GM21381 (cell line): ENCODE results near the gene HSPB3.
"Not testable (repeated sequence)": the region's sequence is repeated elsewhere in the genome, so short reads cannot be mapped to it uniquely, and the experiment has no call there.

Experiments
- ATAC-seq: cut with Tn5 transposase; IDR thresholded peaks from one replicate; pipeline ENCODE4 v1.9.1; 2021; ENCODE audit warnings: mild to moderate bottlenecking, moderate library complexity; ENCODE audit not compliant: unreplicated experiment

Gene HSPB3, protein sequence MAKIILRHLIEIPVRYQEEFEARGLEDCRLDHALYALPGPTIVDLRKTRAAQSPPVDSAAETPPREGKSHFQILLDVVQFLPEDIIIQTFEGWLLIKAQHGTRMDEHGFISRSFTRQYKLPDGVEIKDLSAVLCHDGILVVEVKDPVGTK

DNA sequence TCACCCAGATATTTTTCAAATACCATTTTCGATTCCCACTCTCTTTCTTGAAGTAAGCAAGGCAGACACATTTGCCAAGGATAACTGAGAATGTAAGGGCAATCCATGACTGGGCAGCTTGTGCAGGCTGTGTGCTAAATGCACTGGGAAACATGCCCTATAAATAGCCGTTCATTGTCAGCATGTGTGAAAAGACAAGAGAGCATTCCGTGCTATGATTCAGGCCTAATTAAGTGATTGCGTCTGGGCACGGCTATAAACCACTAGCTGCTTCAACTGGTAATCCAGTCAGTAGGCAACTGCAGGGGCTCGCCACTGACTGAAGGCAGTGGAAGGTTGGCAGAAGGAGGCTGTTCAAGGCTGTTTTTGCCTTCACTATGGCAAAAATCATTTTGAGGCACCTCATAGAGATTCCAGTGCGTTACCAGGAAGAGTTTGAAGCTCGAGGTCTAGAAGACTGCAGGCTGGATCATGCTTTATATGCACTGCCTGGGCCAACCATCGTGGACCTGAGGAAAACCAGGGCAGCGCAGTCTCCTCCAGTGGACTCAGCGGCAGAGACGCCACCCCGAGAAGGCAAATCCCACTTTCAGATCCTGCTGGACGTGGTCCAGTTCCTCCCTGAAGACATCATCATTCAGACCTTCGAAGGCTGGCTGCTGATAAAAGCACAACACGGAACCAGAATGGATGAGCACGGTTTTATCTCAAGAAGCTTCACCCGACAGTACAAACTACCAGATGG is at the start of gene HSPB3:
Gene HSPB3 (plus strand): TSS at position 287 of the 745 bp plus-strand sequence. CDS start 91 bp downstream, at position 378.
- no peak for ATAC-seq

DNA sequence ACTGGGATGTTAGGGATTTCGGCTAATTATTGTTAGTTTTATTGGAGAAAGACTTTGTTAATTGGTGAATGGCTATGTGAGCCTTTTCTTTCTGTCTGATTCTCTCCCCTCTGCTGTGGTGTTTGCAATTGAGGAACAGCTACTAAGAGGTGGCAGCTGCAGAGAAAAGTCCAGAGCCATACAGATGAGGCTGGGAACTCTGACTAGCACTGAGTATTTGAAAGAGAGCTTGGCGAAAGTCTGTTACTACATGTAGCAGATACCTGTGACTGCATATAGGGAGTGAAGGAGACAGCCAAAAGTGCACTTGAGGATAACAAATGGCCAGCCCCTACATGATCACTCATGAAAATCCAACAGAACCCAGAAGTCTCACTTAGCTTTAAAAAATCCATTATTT is 44.3 kb upstream of the HSPB3 start:
- ATAC-seq, result no peak

DNA sequence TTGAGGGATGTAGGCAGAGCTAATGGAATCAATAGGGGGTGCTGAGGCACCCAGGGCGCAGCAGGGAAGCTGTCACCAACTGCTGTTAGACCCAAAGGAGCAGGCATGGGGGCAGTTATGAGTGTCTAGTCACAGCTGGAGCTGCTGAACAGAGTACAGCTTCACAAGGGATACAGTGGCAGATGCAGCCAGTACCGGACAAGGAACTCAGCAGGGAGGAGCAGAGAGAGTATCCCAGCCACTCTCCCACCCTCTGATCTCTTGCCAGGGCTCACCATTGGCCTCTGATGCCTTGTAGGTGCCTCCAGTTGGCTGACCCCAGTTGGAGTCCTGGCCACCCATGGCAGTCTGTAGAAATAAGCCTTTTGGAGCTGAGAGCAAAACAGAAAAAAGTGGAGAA is 42.6 kb upstream of the HSPB3 start:
- ATAC-seq, result no peak

DNA sequence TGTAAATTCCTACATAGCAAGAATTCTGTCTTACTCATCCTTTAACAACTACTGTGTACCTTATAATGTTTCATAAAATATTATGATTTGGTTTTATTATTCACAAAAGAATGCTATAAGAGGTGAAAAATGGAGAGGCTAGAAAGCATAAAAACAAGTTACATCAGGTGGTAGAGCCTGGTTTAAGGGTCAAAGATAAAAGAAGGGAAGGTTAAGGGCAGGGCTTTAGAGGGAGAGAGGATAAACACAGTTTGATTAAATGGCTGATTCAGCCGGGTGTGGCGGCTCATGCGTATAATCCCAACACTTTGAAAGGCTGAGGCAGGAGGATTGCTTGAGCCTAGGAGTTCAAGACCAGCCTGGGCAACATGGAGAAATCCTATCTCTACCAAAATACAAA is 40.4 kb upstream of the HSPB3 start:
- ATAC-seq, result no peak

DNA sequence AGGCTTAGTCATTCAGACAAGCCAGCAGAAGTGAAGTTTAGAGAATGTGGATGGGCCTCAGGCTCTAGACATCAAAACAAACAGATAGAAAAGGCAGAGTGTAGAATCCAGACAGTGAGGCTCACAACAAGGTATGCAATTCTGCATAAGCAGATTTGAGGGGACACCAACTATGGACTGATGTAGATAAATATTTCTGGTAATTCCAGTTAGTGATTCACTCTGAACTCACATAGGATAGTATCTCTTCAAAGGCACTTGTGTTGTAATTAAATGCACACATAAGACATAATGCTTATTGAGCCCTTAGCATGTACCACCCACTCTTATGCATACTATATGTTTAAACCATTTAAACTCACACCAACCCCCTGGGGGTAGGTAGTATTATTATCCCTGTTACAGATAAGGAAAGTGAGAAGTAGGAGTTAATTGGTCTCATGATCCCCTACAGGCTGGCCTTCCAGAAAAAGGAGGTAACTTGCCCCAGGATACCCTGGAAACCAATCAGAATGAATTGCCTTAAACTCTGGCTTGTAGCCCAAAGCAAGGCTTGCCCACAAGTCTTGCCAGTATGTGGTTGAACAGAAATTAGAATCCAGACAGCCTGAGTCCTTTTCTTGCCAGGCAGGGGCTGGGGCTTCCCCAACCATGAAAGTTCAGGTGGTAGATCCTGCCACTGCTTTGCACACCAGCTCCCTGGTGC is 39.5 kb upstream of the HSPB3 start:
- no peak for ATAC-seq

DNA sequence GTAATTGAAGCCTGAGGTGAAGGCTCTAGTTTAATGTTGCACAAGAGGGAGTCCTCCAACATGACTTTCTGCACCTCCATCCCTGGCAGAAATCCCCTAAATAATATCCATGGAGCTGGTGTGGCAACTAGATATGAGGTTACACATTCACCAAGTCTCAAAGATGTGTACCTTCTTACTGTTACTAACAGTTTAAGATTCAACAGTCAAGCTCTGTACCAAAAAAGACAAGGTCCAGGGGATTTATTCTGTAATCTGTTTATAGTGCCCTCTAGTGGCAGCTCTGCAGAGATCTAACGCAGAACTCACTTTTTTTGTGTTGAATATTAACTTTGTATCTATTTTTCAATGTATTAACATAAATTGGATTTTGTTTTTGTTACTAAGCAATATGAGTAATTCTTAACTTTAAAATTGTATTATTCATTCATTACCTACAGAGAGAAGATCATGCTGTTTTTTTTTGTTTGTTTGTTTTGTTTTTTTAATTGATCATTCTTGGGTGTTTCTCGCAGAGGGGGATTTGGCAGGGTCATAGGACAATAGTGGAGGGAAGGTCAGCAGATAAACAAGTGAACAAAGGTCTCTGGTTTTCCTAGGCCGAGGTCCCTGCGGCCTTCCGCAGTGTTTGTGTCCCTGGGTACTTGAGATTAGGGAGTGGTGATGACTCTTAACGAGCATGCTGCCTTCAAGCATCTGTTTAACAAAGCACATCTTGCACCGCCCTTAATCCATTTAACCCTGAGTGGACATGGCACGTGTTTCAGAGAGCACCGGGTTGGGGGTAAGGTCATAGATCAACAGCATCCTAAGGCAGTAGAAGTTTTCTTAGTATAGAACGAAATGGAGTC is 35.7 kb upstream of the HSPB3 start:
- not testable (repeated sequence) for ATAC-seq

DNA sequence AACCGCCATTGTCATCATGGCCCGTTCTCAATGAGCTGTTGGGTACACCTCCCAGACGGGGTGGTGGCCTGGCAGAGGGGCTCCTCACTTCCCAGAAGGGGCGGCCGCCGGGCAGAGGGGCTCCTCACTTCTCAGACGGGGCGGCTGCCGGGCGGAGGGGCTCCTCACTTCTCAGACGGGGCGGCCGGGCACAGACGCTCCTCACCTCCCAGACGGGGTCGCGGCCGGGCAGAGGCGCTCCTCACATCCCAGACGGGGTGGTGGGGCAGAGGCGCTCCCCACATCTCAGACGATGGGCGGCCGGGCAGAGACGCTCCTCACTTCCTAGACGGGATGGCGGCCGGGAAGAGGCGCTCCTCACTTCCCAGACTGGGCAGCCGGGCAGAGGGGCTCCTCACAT is 35.0 kb upstream of the HSPB3 start:
- not testable (repeated sequence) for ATAC-seq

DNA sequence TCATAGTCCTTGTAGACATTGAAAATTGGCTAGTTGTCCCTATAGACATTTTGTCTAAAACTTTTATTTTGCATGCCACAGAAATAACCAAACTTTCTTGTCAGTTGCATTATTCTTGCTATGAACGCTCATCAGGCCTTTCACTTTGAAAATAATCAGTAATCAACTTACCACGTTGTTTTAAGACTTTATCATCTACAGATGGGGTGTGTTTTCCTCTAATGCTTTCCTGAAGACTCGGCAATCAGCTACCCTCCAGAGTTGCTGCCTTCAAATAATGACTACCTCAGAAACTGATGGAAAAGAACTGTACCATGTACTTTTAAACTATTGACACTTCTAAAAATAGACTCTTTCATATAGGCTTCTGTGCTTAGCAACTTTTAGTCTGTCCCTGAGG is 33.5 kb upstream of the HSPB3 start:
- ATAC-seq, result no peak

DNA sequence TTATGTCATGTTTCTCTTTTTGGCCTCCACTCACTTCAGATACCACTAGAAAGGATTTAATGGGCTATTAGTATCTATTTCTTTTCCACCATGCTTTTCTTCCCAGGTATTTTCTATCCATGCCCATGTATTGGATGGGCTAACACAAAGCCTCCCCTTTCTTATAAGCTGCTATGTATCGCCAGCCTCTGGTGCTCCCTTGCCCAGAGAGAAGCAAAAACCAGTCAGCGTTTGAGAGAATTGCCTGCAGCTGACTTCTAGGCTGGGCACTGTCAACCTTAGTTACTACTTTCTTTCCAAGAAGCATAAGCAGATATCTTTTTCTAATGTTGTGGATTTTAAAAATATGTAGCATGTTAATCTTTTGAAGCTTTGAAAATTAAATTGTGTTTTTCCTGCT is 30.2 kb upstream of the HSPB3 start:
- ATAC-seq, result no peak

DNA sequence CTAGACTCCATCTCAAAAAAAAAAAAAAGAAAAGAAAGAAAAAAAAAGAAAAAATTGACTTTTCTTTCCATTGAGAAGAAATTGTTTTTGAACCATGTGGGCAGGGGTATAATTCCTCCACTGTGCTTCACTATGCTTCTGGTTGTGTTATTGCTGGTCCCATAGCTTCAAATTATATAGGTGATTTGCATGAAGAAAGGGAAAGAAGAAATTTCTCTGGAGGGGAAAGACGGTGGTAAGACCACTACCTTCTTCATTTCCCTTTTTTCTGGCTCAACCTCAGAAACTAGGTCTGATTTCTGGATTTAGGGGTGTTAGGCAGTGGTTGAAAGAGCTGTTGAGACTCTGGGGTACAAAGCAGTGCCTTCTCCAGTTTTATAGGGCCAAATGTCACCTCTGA is 29.3 kb upstream of the HSPB3 start:
- ATAC-seq, result no peak

DNA sequence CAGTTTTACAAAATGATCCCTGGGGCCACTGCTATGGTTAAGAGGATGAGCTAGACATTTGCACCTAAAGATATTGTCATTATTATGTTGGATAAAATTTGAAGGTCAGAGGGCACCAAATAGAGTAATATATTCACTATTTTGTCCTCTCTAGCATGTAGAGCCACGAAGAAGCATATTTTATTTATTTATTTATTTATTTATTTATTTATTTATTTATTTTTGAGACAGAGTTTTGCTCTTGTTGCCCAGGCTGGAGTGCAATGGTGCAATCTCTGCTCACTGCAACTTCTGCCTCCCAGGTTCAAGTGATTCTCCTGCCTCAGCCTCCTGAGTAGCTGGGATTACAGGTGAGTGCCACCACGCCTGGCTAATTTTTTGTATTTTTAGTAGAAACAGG is 20.8 kb upstream of the HSPB3 start:
- not testable (repeated sequence) for ATAC-seq

DNA sequence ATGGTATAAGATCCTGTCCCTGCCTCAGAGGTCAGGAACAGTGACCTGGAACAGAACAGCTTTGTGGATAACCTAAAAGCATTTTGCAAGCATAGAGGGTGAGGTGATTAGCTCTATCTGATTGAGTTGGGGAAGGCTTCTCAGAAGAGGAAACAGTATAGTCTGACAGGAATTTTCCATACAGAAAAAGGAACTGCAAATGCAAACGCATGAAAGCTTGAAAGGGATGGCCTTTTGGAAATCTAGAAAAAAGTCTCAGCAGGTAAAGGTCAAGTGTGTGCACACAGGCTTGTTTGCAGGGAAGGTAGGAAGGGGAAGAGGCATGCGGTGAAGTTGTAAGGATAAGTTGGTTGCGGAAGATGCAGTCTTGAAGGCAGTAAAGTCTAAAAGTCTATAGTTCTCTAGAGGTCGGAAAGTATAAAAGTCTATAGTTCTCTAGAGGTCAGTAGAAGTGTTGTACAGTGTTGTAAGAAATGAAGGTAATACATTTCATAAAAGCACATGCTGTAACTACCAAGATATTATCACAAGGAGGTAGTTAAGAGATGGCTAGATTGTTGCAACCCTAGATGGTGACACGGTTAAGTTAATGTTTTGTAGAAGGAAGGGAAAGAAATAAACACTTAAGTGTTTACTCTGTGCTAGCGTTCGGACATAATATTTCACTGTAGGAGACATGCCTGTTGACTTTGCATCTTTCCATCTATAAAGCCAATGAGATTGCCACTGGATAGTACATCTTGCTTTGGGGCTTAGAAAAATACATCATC is 16.7 kb upstream of the HSPB3 start:
- ATAC-seq, result no peak

DNA sequence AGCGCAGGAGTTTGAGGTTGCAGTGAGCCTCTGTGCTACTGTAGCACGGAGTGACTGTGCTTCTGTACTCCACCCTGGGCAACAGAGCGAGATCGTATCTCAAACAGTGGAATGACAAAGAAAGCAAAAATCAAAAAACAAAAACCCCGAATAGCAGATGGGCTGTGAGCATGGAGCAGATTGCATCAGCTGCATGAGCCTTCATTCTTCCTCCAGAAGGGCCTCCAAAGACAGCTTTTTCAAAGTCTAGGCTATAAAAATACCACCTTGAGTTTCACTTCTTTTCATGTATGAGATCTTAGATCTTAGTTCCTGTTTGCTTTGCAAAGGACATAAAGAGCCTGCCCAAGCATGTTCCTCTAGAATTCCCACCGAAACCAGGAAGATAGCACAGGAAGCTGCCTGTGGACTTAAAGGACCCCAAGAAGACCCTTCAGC is 15.0 kb upstream of the HSPB3 start:
- ATAC-seq, result peak; percentile 85

DNA sequence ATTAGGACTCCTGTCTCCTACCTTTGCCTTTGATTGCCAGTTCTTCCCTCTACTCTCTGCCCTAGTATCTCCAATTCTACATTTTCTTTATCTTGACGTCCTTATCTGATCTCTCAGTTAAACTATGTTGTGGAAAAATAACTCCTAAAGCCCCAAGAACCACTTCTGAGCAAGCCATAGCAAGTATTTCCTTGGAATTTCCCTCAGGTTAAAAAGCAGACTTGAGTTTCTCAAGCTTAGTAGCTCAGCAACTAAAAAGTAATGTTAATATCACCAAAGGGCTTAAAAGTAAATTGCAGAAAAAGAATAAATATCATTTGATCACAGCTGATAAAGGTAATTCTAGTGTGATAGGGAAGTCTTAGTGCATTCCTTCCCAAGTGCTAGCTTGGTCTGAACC is 13.2 kb upstream of the HSPB3 start:
- no peak for ATAC-seq

DNA sequence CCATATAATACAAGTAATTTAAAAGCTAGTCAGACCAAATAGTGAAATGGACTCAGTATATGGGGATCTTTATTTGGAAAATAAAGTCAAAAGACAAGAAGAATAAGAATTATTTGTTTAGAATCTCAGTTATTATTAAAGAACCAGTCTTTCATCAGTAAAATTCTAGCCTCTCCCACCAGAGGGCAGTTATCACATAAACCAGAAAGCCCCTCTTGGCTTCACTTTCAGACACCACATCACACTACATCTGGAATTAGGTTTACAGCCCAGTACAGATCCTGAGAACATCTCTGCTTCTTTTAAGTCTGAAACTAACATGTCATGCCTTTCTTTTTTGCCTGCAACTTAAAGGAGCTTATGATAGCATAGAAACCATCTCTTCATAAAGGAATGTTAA is 12.2 kb upstream of the HSPB3 start:
- no peak for ATAC-seq

DNA sequence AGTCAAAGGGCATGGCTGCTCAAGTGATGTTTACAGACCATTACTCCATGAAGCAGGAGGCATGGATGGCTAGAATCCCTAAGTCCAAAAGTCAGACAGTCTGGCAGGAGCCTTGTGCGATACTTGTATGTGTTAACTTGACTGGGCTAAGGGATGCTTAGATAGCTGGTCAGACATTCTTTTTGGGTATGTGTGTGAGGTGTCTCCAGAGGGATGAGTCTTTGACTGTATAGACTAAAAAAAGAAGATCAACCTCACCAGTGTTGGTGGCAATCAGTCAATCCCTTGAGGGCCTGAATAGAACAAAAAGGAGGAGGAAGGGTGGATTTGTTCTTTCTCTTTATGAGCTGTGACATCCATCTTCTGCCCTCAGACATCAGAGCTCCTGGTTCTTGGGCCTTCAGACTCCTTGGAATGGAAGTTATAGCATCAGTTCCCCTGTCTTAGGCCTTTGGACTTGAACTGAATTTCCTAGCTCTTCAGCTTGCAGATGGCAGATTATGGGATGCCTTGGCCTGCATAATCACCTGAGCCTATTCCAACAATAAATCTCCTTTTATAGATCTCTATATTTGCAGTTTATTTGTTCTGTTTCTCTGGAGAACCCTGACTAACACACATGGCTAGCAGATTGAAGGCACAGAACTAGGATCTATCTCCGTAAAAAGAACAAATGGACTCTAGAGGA is 9.7 kb upstream of the HSPB3 start:
- ATAC-seq, result no peak

DNA sequence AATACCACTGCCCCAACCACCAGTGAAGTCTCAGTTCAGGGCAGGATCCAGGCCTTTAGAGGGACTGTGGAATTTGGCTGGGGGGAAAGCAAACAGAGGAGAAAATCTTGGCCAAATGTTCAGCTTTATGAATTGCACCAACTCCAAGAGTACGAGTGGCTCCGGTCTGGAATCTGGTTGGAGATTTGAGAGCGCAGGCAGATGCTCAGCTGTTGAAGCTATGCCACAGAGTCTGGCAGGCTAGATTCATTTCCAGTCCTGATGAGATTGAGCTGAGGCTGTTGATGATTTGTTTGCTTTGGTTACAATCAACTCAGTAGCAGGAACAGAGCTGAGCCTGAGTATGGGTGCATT is 9.1 kb upstream of the HSPB3 start:
- no peak for ATAC-seq

DNA sequence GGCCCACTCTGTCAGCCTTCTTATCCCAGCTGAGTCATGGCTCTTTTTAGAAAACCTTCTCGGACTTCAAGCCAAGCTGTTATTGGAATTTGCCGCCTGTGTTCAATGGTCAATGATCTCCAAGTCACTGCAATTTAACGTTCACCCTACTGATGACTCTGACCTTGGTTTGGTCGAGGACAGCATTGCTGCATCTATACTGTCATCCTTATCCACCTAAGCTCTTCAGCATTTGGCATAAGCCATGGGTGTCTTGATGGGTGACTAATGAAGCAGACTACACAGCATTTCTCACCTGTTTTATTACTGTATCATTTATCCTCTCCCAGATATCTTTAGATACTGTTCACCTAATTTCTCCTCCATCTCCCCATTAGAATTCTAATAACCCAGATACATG is 5.6 kb upstream of the HSPB3 start:
- ATAC-seq, result no peak

DNA sequence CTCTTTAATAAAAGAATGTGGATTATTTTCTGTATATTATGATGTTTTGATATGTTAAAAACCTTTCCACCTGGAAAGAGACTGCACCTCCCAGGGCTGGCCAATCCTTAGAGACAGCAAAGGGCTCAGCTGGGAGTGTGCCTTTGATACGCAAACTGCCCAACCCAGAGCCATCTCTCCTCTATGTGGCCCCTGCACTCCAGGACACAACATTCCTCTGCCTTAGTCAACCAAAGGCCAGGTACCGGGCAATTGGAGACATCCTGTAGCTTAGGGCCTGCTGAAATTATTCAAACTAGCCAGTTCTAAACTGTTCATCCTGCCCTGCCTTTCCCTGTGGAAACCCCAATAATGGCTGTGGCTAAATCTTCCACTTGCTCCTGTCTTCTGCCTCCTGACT is 5.0 kb upstream of the HSPB3 start:
- ATAC-seq, result no peak

DNA sequence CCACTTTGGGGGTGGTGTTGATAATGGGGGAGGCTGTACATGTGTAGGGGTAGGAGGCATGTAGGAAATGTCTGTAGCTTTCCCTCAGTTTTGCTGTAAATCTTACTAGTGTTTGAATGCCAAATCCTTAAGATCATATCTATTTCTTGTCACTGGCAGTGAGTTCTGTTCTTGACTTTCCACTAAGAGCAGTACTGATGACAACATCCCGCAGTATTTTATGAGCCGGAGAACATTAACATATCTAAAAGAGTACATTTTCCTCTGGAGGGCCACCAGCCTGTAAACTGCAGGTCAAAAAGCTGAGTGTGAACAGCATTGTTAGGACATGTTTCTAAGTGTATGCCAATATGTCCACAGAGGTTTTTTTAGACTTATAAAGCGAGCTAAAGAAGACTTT is 2.5 kb upstream of the HSPB3 start:
- ATAC-seq, result no peak
